ENCODE results near the gene EMC10.

DNA sequence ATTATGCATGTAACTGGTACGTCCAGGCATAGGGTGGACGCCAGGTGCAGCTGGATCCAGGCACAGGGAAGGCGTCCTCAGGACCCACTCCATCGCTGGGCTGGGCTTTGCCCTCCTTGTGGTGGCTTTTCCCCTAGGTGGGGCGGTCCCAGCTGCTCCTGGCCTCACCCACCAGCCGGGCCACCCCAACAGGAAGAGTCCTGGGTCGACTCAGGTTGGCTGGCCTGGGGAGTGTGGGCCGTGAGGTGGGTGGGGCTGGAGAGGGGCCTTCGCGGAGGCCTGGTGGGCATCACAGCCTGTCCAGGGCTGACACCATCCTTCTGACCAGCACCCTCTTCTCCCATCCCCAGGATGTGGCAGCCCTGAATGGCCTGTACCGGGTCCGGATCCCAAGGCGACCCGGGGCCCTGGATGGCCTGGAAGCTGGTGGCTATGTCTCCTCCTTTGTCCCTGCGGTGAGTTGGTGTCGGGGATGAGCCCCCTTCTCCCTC is 3.5 kb downstream of the EMC10 start:
- TF ChIP-seq POLR2A (IDR thresholded peaks at IDR 0.05), result no peak
- TF ChIP-seq, protein P1, sequence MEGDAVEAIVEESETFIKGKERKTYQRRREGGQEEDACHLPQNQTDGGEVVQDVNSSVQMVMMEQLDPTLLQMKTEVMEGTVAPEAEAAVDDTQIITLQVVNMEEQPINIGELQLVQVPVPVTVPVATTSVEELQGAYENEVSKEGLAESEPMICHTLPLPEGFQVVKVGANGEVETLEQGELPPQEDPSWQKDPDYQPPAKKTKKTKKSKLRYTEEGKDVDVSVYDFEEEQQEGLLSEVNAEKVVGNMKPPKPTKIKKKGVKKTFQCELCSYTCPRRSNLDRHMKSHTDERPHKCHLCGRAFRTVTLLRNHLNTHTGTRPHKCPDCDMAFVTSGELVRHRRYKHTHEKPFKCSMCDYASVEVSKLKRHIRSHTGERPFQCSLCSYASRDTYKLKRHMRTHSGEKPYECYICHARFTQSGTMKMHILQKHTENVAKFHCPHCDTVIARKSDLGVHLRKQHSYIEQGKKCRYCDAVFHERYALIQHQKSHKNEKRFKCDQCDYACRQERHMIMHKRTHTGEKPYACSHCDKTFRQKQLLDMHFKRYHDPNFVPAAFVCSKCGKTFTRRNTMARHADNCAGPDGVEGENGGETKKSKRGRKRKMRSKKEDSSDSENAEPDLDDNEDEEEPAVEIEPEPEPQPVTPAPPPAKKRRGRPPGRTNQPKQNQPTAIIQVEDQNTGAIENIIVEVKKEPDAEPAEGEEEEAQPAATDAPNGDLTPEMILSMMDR (IDR thresholded peaks at IDR 0.05), result no peak

Measured in adrenal gland (tissue), 5 donors.